HG03354 (cell line): ENCODE results near the gene PRKCA.
"Not testable (repeated sequence)": the region's sequence is repeated elsewhere in the genome, so short reads cannot be mapped to it uniquely, and the experiment has no call there.

Experiments used
- ATAC-seq: cut with Tn5 transposase; IDR thresholded peaks from one replicate; pipeline ENCODE4 v1.9.1; 2021; ENCODE audit warnings: mild to moderate bottlenecking; ENCODE audit not compliant: unreplicated experiment, poor library complexity, severe bottlenecking

The PRKCA gene

DNA sequence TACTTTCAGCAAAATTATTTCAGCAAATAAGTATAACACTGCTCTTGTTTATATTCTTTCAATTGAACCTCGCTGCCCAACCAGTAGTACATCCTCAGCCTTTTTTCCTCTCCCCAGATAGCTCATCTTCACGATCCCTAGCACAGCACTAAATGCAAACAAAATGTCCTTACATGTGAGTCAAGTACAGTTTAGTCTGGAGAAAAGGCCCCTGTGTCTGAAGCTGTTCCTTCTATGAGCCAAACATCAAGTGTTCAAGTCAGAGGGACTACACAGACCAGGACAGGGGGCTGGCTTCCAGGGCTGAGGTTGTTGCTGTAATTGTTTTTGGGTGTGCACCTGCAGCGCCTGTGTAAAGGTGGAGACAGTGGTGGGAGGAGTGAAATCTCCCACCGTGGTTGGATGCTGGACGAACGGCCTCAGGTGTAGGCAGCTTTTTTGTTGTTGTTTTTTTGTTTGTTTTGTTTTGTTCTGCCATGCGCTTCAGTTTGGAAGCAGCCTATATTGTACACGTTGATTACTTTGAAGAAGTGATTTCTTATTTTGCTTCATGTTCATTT lies 147.1 kb downstream of the PRKCA start:
- ATAC-seq: no peak

DNA sequence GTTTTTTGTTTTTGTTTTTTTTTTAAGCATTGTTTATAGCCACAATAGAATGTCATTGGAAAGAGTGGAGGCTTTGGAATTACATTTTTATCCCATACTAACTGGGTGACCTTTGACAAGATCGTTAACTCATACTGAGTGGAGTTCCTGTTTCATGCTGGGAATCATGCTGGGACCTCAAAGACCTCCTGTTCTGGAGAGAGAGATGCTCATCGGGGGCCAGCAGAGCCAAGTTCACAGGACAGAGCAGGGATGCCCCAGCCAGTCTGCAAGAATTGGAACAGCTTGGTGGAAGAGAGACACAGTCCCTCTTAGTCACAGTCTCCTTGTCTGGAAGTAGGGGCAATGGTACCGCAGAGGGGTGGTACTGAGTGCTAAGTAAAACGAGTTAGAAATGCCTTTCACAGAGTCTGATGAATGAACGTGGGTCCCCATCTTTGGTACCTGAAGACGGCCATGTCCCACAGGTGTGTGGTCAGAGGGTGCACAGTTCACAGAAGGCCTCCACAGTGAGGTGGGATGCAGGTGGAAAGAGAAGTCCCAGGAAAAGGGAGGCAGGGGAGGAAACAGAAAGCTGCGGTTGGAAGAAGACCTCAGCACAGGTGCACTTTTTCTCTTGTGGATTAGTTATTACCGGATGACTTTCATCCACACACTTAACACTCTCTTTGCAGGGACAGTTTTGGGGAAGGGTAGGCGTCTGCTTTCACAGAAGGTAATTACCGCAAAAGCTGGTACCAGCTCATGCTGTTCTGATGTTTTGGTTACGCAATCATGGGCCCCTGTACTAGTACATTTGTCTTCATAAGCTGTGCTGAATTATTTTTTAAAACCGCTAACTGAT lies 147.8 kb downstream of the PRKCA start:
- no peak for ATAC-seq

DNA sequence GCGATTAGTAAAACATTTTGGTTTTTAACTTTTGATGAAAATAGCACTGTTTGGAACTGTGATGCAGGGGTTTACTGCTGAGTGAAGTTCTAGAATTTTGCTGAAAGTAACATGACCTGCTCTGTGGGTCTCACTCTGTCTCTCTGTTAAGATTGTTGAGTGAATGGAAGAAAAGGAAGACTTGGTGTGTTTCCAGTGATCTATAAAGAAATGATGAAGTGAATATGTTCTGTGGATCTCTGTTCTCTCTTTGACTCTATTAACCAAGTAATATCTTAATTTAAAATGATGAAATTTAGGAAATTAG lies 148.4 kb downstream of the PRKCA start:
- ATAC-seq: no peak

DNA sequence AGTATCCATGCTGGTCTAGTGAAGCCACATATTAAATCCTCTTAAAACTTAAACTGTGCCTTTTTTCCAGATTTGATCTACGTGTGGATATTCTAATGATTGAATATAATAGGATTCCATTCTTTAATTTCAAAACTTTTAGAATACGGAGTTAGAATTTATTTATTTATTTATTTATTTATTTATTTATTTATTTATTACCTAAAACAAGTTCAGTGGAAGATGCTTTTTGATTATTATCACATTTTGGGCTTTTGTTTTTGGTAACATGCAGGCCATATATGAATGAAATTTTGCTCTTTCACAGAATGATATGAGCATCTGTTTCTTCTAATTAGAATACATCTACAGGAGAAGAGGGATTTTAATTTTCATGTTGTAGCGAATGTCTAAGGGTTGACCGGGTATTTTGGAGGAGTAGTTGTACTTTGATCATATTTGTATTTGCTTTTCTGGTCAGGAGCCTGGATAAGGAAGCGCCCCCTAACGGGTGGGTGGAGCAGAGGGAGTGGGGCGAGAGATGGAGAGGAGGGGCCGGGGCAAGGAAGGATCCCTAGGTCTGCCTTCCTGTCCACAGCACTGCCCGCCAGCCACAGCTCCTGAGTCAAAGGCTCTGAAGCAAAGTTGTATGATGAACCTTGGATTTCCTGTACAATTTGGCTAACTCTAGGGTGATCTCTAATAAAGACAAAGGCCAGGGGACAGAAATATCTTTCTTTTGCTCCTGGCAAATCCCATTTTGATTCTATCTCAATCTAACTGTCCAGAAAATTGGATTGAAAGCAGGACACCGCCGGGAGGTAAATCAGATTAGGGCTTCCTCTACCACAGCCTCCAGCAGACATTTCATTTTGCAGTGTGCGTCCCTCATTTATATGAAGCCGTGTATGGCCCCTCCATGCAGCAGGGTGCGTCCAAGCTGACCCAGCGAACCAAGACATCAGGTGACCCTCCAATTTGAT lies 149.1 kb downstream of the PRKCA start:
- ATAC-seq: no peak

DNA sequence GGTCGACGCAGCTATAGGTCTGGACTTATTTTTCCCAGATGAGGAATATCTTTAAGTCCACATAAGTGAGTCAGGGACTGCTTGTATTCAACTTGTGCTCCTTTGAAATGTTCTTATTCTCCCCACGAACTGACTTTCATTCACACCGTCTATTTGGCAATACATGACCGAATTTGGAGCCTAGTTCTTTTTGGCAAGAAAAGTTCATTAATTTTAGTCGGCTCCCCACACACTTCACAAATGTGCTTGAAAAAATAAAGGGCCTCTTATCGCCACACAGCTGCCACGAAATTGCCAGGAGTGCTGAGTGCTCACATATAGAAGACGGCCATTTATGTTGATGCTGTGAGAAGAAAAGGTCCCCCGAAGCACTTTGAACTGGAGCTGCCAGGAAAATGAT lies 152.6 kb downstream of the PRKCA start:
- ATAC-seq: no peak

DNA sequence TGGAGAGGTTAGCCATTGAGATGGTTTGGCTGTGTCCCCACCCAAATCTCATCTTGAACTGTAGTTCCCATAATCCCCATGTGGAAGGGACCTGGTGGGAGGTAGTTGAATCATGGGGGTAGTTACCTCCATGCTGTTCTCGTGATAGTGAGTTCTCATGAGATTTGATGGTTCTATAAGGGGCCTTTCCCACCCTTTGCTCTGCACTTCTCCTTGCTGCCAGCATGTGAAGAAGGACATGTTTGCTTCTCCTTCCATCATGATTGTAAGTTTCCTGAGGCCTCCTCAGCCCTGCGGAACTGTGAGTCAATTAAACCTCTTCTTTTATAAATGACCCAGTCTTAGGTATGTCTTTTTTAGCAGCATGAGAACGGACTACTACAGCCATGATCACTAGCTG lies 155.1 kb downstream of the PRKCA start:
- ATAC-seq: not testable (repeated sequence)

DNA sequence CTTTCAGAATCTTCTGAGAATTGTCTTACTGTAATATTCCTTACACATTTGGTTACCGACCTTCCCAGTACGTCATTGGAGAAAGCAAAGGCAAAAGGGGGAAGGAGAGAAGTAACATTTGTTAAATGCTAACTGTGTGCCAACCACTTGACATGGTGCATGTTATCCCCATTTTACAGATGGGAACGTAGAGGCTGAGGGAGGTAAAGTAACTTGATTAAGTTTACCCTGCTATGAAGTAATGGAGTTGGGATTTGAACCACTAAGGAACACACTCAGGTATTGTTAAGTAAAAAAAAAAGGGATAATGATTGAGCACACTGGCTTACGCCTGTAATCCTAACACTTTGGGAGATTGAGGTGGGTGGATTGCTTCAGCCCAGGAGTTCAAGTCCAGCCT lies 156.4 kb downstream of the PRKCA start:
- no peak for ATAC-seq

DNA sequence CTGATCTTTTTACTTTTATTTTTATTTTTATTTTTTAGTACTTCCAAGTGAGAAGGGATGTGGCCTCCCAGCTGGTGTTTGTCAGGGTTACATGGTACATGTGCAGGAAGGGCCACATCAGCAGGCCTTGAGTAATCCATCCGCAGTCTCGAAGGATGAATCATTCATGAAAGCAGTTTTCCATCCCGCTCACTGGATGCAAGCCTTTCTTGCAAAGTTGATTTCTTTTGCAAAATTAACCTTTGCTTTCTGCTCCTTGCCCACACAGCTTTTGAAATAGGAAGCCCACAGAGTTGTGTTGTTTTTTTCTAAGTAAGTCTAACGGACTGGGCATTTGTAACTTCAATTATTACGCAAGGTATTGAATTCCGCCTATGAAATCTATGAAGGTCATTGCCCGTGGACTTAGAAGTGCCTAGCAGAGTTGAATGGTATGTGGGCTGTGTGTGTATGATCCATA lies 157.4 kb downstream of the PRKCA start:
- no peak for ATAC-seq

DNA sequence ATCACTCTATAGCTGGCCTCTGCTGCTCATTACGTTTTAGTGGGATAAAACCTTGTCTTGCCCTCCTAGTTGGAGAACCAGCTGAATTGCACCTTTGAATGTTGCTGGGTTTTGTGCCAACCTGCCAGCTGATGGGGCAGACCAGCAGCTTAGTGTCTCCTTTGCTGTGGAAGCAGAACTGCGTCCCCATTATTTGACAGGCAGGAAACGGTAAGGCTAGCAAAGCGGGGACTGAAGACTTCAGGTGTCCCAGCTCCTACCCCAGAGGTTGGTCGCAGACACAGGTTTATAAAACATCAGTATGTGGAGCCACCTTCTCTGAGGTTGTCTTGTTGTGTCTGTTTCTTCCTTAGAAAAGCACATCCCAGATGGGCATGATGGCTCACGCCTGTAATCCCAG lies 158.1 kb downstream of the PRKCA start:
- ATAC-seq: no peak

DNA sequence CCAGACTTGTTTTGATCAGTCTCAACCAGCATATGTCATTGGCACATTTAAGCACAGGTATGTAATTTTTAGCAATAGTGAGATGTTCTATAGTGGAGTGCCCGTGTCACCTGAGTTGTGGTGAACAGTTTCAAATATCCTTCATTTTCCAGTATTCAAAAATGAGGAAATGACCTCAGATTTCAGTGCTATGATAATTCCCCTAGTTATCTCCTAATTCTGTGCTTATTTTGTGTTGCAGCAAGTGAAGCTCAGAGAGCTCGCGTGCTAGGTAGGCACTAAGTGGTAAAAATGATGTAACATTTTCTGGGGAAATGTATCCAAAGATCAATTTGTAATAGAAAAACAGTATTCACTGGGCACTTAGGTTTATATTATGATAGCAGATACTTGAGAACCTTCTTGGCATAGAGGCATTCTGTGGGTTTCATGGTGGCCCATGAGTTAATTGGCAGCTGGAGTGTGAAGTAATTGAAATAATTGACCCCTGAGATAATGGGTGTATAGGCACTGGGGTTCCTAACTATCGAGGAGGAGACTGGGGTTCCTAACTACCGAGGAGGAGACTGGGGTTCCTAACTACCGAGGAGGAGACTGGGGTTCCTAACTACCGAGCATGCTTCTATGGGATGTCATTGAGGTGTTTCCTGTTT lies 159.1 kb downstream of the PRKCA start:
- ATAC-seq: no peak

DNA sequence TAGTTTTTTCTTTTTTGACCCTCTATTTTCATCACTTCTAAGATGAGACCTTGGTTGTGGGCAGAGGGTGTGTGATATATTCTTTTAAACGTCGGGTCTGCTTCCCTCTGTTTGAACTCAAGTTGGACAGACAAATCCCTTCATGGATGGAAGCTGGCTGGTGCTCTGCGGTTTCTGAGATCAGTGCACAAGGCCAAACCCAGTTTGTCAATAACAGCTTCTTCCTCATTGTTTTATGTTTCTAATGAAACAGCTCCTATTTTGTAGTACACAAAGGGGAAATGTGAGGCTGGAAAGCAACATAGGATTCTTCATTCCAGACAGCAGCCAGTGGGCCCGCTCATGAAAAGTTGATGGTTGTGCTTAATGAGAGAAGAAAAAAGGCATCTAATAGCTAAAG lies 159.6 kb downstream of the PRKCA start:
- ATAC-seq: no peak

DNA sequence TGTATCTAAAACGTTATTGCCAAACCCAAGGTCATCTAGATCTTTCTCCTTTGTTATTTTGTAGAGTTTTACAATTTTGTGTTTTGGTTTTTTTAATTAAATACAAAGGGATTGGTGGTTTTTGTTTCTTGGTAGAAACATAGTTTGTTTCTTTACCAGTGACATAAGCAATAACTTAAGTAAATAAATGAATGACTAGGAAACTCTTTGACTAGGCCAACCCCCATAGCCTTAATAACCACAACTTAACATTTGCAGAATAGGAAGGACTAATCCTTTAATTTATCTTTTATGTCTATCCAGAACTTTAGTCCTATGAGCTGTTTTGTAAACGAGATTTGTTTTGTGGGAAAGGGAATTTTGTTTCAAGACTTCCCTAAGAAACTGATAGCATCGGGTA lies 162.5 kb downstream of the PRKCA start:
- no peak for ATAC-seq

DNA sequence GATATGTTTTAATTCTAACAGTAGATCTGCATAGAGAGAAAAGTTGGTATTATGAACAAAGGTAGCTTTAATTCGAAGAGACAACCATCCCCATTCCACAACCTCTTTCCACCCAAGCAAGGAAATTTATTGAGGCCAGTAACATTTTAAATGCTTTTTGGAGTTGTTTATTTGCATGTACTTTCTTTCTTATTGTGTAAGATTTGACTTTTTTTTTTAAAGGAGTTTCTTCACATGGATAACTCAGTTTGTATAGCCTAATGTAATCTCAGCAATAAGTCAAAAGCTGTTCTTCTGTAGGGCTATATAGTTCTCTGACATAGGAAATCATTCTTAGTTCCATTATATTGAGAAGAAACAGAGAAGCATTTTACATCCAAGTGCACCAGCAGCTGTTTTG lies 163.3 kb downstream of the PRKCA start:
- no peak for ATAC-seq

DNA sequence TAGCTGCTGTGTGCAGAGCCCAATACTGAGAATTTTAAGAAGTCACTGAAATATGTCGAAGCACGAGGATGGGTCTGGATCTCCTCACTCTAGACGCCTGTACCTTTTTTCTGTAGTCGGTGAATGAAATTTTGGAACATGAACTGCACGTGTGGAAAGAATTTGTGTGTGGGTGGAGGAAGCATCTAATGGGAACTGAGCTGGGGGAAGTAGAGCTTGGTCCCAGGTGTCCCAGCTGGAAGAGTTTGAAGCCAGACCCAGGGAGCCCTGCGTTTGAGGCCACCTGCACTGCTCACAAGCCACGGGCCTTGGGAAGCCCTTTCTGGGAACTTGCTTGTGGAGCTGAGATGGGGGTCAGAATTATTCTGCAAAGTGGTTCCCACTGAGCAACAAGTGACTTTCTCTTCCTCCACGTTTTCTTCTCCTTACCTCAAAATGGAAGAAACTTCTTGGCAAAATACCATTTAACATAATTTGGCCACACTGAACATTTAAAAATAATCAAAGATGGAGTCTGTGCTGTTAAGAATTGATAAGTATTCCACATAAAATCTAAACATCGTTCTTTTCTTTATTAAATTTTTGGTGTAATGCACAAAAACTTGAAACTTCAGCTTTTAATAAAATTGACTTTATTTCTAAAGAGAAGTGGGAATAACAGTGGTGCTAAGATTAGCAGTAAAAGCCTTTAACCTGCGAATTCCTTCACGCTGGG lies 163.8 kb downstream of the PRKCA start:
- ATAC-seq: no peak

DNA sequence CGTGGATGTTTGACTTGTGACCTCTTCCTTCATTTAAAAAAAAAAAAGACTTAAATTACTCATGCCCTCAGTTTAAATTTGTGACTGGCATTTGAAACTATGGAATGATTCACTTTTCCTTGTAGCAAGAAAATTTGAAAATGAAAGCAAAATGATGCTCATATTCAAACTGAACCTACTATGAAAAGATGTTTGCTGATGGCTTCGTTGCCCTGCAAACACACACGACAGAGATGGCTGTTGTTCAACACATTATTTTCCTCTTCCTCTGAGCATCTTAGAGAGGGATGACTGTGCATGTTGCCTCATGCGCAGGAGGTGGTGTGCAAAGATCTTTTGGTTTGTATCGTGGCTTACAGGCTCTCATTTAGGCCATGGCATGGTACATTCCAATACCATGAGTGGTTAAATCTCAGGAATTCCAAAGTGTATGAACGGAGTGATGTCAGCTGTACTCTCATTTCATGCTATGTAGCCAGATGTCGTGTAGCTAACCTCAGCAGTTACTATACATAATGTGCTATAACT lies 164.5 kb downstream of the PRKCA start:
- ATAC-seq: no peak

DNA sequence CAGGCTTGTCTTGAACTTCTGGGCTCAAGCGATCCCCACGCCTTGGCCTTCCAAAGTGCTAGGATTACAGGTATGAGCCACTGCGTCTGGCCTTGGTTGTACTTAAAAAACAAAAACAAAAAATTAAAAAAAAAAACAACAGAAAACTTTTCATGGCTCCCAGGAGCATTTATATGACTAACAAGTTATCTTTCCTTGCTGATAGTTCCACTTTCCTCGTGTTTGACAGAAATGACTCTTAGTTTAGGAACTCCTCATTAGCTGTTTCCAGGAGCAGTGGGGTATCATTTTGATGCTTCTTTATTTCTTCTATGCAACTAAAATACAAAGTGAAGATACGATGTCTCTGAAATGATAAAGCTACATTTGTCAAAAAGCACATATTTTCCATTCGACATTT lies 165.4 kb downstream of the PRKCA start:
- no peak for ATAC-seq

DNA sequence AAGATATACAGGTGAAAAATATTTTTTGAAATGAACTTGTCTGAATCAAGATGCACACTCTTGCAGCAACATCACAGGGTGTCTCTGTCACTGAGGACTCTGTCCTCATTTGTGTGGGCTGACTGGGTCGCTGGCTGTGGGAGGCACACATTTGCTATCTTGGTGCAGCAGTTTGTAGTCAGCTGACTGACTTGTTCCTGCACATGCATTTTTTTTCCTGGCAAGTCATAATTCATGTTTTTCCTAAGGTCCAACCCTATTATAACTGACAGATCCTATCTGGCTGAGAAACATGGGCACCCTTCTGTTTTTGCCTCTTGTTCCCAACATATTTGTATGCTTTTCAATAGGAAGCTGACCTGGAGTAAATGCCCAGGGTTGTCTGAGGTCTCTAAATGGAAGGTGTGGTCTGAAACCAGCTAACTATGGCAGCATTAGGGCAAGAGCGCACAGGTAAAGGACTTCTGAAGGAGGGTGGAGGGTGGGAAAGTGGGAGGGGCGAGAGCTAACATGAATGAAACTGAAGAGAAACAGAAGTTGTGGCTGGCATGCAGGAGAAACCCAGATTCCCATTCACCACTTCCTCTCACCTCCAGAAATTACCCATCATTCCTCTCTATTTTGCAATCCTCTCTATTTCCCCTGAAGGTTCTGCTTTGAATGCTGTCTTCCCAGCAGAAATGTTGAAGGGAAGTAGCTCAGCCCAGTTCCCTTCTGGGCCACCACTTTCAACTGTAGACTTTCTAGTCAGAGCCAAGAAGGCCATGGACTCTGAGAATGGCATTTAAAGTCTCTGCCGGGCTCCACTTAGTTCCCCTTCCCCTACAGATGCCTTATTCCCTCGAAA lies 166.1 kb downstream of the PRKCA start:
- ATAC-seq: no peak

DNA sequence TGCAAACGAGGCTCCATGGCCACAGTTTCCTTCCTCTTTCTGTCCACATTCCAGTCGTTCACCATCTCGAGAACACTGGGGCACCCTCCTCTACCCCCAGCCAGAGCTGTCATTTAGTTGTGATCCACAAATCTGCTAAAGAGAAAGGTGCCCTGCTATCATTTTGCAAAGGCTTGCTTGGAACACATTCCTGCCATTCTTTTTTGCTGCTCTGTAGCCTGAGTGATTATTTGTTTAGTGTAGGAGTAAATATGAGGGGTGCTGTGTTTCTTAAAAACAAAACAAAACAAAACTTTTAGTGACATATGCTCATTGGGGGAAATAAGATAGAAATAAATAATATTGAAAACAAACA lies 166.7 kb downstream of the PRKCA start:
- no peak for ATAC-seq

DNA sequence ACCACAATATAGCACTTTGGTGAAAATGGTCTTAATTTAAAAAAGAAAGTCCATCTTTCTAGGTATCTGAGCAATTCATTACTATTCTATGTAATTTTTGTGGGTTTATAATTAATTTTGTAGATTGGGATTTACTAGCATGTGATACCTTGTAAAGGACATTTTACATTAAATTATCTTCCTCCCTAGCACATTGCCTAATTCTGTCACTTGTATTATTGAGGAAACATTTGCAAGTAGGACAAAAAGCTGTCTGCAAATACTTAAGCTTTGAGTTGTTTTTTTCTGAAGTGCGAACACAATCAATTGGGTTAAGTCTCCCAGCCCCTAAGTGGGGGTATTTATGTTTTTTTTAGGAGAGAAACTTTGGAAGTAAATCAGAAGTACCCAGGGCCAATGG lies 167.0 kb downstream of the PRKCA start:
- ATAC-seq: no peak
